Activated B cell treated with CpG ODN at 0.5 μM for 24 hours (primary cell): ENCODE measurements around the gene PRSS8. TPM values are rescaled to one million over a fixed set of nuclear protein-coding genes. Genes with fewer than 3 reads are reported as not detected.
"Not testable (repeated sequence)": the region's sequence is repeated elsewhere in the genome, so short reads cannot be mapped to it uniquely, and the experiment has no call there.

Experiments used
- ATAC-seq: fragments of 200-7000 bp; cut with Tn5 transposase; one replicate; pipeline ENCODE4 v1.10.0; 2021; ENCODE audit warnings: low read depth, mild to moderate bottlenecking, moderate library complexity
- CTCF ChIA-PET: fragments of 350-600 bp; sonication (Branson Sonifier 250); formaldehyde crosslinking; loops from one replicate; lab custom pipeline; 2021; ENCODE audit warnings: antibody characterized with exemption; lab: Charles Lee
- POLR2A ChIA-PET: fragments of 350-600 bp; sonication (Branson Sonifier 250); formaldehyde crosslinking; loops from one replicate; lab custom pipeline; 2021; ENCODE audit warnings: antibody characterized with exemption; lab: Charles Lee
- DNase-seq: peaks from one replicate; pipeline ENCODE4 v3.0.0; 2022
- H3K27ac Mint-ChIP-seq: one replicate; pipeline ENCODE4 v1.8.0; 2020; ENCODE audit warnings: mixed read lengths
- H3K27me3 Mint-ChIP-seq: one replicate; pipeline ENCODE4 v1.8.0; 2021; ENCODE audit warnings: mixed read lengths
- H3K36me3 Mint-ChIP-seq: one replicate; pipeline ENCODE4 v1.8.0; 2021; ENCODE audit warnings: low read depth, mixed read lengths
- H3K4me1 Mint-ChIP-seq: one replicate; pipeline ENCODE4 v1.8.0; 2021; ENCODE audit warnings: mixed read lengths
- H3K4me3 Mint-ChIP-seq: one replicate; pipeline ENCODE4 v1.8.0; 2020; ENCODE audit warnings: mild to moderate bottlenecking, mixed read lengths
- H3K9me3 Mint-ChIP-seq: one replicate; pipeline ENCODE4 v1.8.0; 2020; ENCODE audit warnings: mixed read lengths
- CTCF ChIP-seq: fragments of 200-600 bp; IDR thresholded peaks from one replicate; pipeline ENCODE4 v1.8.0; 2022; ENCODE audit warnings: antibody characterized with exemption, mild to moderate bottlenecking
- intact Hi-C: fragments of 100-400 bp; cut with micrococcal nuclease; formaldehyde crosslinking; loops from one replicate; pipeline ENCODE4 v1.15.1; 2024
- total RNA-seq: library from RNA; stranded (reverse); gene quantifications from 2 replicates; pipeline ENCODE4 v1.2.3, GENCODE V29; 2022

The PRSS8 gene
- total RNA-seq, 1 donor from 2014 or later = not detected

- H3K4me1 Mint-ChIP-seq = no peaks in the 10 kb centered on the region
- H3K4me3 Mint-ChIP-seq = no peak overlapping the region
- no peak overlapping the region for H3K27ac Mint-ChIP-seq
- no peaks in the 10 kb centered on the region for H3K27me3 Mint-ChIP-seq
- CTCF ChIA-PET = no interaction called here
- no peak for TF ChIP-seq CTCF
- H3K36me3 Mint-ChIP-seq = no peaks in the 10 kb centered on the region
- POLR2A ChIA-PET = interaction anchor here (0.6 kb wide), 1 partner anchor 30 kb away, joined by 3 read pairs; no protein-coding TSS in a partner anchor
- no peak for ATAC-seq
- intact Hi-C loops = no loop called here
- DNase-seq = no peak
- H3K9me3 Mint-ChIP-seq = no peaks in the 10 kb centered on the region
Measured at GRCh38 chr16:31168848-31169247, 33.3 kb upstream of the PRSS8 start.

DNA sequence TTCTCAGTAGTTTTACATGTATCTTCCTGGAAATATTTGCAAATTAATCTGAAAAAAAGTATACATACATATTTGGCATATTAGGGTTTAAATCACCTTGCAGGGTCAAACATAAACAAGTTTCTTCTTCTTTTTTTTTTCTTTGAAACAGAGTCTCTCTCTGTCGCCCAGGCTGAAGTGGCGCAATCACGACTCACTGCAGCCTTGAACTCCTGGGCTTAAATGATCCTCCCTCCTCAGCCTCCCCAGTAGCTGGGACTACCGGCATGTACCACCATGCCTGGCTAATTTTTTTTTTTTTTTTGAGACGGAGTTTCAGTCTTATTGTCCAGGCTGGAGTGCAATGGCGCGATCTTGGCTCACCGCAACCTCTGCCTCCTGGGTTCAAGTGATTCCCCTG, 31.8 kb upstream of the PRSS8 start:
- Mint-ChIP-seq H3K9me3 (no peaks in the 10 kb centered on the region), H3K36me3 (no peaks in the 10 kb centered on the region), H3K4me1 (no peaks in the 10 kb centered on the region), H3K27me3 (no peaks in the 10 kb centered on the region), H3K4me3 (no peak overlapping the region), H3K27ac (no peak overlapping the region)
- intact Hi-C loops = no loop called here
- POLR2A ChIA-PET = interaction anchor here (0.7 kb wide), 3 partner anchors 17 to 26 kb away, joined by 3 to 5 read pairs (median 3); partner anchors contain the start of gene PRSS36
- DNase-seq (no peak), ATAC-seq (no peak)
- CTCF ChIA-PET = no interaction called here
- TF ChIP-seq CTCF = no peak

DNA sequence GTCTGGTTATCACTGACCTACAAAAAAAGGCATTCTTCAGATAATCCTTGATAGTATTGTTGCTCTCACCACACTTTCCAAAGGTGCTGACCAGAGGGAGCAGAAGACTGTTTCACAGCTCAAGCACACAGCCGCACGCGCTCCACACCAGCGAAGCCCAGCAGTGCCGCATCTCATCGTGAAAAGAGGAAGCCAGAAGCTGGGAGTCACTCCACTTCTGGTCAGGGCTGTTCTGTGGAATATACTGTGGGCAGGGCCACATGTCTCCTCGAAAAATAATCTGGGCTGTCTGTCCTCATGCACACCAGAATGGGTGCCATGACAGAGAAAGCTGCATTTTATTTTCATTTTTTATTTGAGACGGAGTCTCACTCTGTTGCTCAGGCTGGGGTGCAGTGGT, 21.6 kb upstream of the PRSS8 start:
- H3K4me1 Mint-ChIP-seq = peaks cover 8% of the 10 kb centered on the region
- ChIA-PET CTCF (interaction anchor here (1.3 to 3.1 kb wide), 2 partner anchors 15 to 49 kb away, joined by 5 to 11 read pairs; partner anchors contain the start of gene BCKDK), POLR2A (interaction anchor here (0.6 to 2.6 kb wide), 4 partner anchors 20 to 158 kb away, joined by 3 to 13 read pairs (median 6); partner anchors contain the start of genes FUS and KAT8)
- no peak for DNase-seq
- no peak for ATAC-seq
- no peaks in the 10 kb centered on the region for H3K36me3 Mint-ChIP-seq
- no peak for TF ChIP-seq CTCF
- intact Hi-C loops = no loop called here
- H3K4me3 Mint-ChIP-seq = no peak overlapping the region
- H3K9me3 Mint-ChIP-seq = no peaks in the 10 kb centered on the region
- H3K27me3 Mint-ChIP-seq = peaks cover 2% of the 10 kb centered on the region
- H3K27ac Mint-ChIP-seq = no peak overlapping the region

DNA sequence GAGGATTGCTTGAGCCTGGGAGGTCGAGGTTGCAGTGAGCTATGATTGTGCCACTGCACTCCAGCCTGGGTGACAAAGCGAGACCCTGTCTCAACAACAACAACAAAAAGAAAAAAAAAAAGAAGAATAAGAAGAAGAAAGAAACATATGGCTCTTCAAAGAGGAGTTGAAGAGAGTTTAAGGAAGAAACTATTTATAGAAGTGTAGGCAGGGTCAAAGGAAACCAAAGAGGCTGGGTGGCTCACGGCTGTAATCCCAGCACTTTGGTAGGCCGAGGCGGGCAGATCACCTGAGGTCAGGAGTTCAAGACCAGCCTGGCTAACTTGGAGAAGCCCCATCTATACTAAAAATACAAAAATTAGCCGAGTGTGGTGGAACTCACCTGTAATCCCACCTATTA, 15.4 kb upstream of the PRSS8 start:
- ATAC-seq, CTCF ChIA-PET, H3K9me3 Mint-ChIP-seq, DNase-seq, H3K36me3 Mint-ChIP-seq, POLR2A ChIA-PET, intact Hi-C loops, H3K4me3 Mint-ChIP-seq, H3K27ac Mint-ChIP-seq, H3K4me1 Mint-ChIP-seq: not testable (repeated sequence)
- H3K27me3 Mint-ChIP-seq = peaks cover 11% of the 10 kb centered on the region

GRCh38 chr16:31149894-31150890, 14.7 kb upstream of the PRSS8 start, which contains the start of gene PRSS36:
TSS of gene PRSS36 (minus strand) at chr16:31150066. CDS start at chr16:31150035, 31 bp downstream.
- intact Hi-C loops = no loop called here
- Mint-ChIP-seq H3K27me3 (peaks cover 12% of the 10 kb centered on the region), H3K9me3 (no peaks in the 10 kb centered on the region), H3K27ac (no peak within 1 kb of the TSS), H3K4me3 (no peak within 1 kb of the TSS), H3K36me3 (no peaks in the 10 kb centered on the region), H3K4me1 (no peaks in the 10 kb centered on the region)
- ATAC-seq = no peak
- POLR2A ChIA-PET = interaction anchor here (0.6 to 0.9 kb wide), 2 partner anchors 17 to 33 kb away, joined by 3 read pairs; partner anchors contain the start of gene KAT8
- no peak for TF ChIP-seq CTCF
- DNase-seq = no peak
- CTCF ChIA-PET = no interaction called here
